CD4-positive, alpha-beta T cell (primary cell): ENCODE results near the gene CPNE7. TPM values are rescaled to one million over a fixed set of nuclear protein-coding genes. Genes with fewer than 3 reads are reported as not detected.

Experiments used
- ATAC-seq: fragments of 200-7000 bp; cut with Tn5 transposase; one replicate; pipeline ENCODE4 v1.10.0; 2022; ENCODE audit warnings: mild to moderate bottlenecking; ENCODE audit not compliant: poor library complexity
- CTCF ChIA-PET: fragments of 350-600 bp; sonication (Branson Sonifier 250); formaldehyde crosslinking; loops from one replicate; lab custom pipeline; 2021; ENCODE audit warnings: antibody characterized with exemption, inconsistent platforms; lab: Charles Lee
- POLR2A ChIA-PET: fragments of 350-600 bp; sonication (Branson Sonifier 250); formaldehyde crosslinking; loops from one replicate; lab custom pipeline; 2021; ENCODE audit warnings: antibody characterized with exemption, inconsistent platforms; lab: Charles Lee
- DNase-seq, 14 experiments: peaks; one replicate each; pipeline ENCODE4 v3.0.0-alpha.2; 2013 to 2020; ENCODE audit warnings: mixed read lengths in 2 of 14
- H3K27ac ChIP-seq, 2 donors: one replicate each; pipeline versions ENCODE4 v1.5.1 to v1.7.0; 2013; ENCODE audit warnings: low read length in 2 of 2, low read depth in 1 of 2, mild to moderate bottlenecking in 1 of 2
- H3K27me3 ChIP-seq, 2 experiments: 1 replicate in 1 of 2; 2 replicates in 1 of 2; pipeline versions ENCODE4 v1.6.1 to v1.7.0; 2013; ENCODE audit warnings: low read length in 2 of 2, control low read depth in 1 of 2, mild to moderate bottlenecking in 1 of 2, moderate library complexity in 1 of 2; ENCODE audit not compliant: insufficient read depth in 2 of 2, control insufficient read depth in 1 of 2
- H3K36me3 ChIP-seq: one replicate; pipeline ENCODE4 v1.6.1; 2013; ENCODE audit warnings: low read length, control low read depth; ENCODE audit not compliant: insufficient read depth
- H3K4me1 ChIP-seq: one replicate; pipeline ENCODE4 v1.6.1; 2013; ENCODE audit warnings: low read length, control low read depth; ENCODE audit not compliant: insufficient read depth
- H3K4me3 ChIP-seq: one replicate; pipeline ENCODE4 v1.5.1; 2013; ENCODE audit warnings: mild to moderate bottlenecking, low read length, moderate library complexity
- H3K9me3 ChIP-seq, 2 experiments: 1 replicate in 1 of 2; 2 replicates in 1 of 2; pipeline versions ENCODE4 v1.6.1 to v1.7.0; 2013; ENCODE audit warnings: low read length in 2 of 2, mild to moderate bottlenecking in 2 of 2, control low read depth in 1 of 2, moderate library complexity in 1 of 2; ENCODE audit not compliant: control insufficient read depth in 1 of 2, insufficient read depth in 1 of 2
- H3K27ac Mint-ChIP-seq: one replicate; pipeline ENCODE4 v1.8.0; 2020; ENCODE audit warnings: mixed read lengths
- H3K27me3 Mint-ChIP-seq: one replicate; pipeline ENCODE4 v1.8.0; 2021; ENCODE audit warnings: mixed read lengths
- H3K36me3 Mint-ChIP-seq: one replicate; pipeline ENCODE4 v1.8.0; 2021; ENCODE audit warnings: low read depth, mixed read lengths
- H3K4me1 Mint-ChIP-seq: one replicate; pipeline ENCODE4 v1.8.0; 2021; ENCODE audit warnings: low read depth, mixed read lengths
- H3K4me3 Mint-ChIP-seq: one replicate; pipeline ENCODE4 v1.8.0; 2020; ENCODE audit warnings: mild to moderate bottlenecking, mixed read lengths
- H3K9me3 Mint-ChIP-seq: one replicate; pipeline ENCODE4 v1.8.0; 2020; ENCODE audit warnings: mixed read lengths
- intact Hi-C, 2 experiments: fragments of 100-400 bp; cut with DNase I in 1 of 2; cut with micrococcal nuclease in 1 of 2; formaldehyde crosslinking; loops; one replicate each; pipeline versions ENCODE4 v1.15.1 to v1.9.0; 2023 to 2025; cut with DNase I, micrococcal nuclease
- total RNA-seq, 174 experiments: library from RNA in 2 of 174; stranded (reverse) in 2 of 174; gene quantifications; one replicate each; pipeline ENCODE4 v1.2.3 and lab custom pipeline; 2021 to 2026
- TF ChIP-seq, protein P1 (sequence below): fragments of 200-600 bp; IDR thresholded peaks from one replicate; pipeline ENCODE4 v1.8.0; 2022; ENCODE audit warnings: antibody characterized with exemption, mild to moderate bottlenecking

The CPNE7 gene
- total RNA-seq, 2 experiments from 2014 or later = 1.0 to 1.3 TPM

DNA sequence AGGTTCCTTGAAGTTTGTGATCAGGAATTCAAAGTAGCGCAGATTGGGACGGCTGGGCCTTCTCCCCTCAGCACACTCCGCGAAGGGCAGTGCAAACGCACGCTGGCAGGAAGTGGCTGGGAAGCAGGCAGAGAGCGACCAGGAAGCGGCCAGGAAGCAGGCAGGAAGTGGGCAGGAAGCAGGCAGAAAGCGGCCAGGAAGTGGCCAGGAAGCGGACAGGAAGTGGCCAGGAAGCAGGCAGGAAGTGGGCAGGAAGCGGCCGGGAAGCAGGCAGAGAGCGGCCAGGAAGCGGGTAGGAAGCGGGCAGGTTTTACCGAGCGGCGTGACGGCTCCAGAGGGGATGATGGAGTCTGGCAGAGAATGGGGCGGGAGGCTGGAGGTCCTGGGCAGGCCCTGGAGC lies 41.1 kb downstream of the CPNE7 start:
- H3K27ac ChIP-seq = peak overlapping the region; percentile 49 to 68

DNA sequence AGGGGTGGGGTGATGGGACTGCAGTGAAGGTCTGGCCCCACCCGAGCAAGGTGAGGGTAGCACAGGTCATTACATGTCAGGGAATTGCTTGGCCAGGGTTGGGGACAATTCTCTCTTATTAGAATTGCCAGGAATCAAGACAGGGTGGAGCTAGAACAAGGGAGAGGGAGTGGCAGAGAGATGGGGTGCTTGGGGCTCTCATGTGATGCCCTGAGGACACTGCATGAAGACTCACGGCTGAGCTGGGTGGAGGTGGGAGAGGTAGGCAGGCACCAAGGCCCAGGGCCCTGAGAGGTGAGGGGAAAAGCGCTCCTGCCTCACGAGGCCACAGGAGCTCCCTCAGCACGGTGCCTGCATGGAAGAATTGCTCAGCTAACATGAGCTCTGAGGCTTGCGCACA lies 41.5 kb downstream of the CPNE7 start:
- Mint-ChIP-seq H3K9me3 (no peaks in the 10 kb centered on the region), H3K27ac (peak overlapping the region; percentile 63), H3K36me3 (no peaks in the 10 kb centered on the region), H3K4me1 (peaks cover 15% of the 10 kb centered on the region), H3K4me3 (peak overlapping the region; percentile 15), H3K27me3 (no peaks in the 10 kb centered on the region)
- DNase-seq = peak in 1 of 14 experiments; percentile 29
- H3K27me3 ChIP-seq = no peaks in the 10 kb centered on the region
- no peak overlapping the region for H3K4me3 ChIP-seq
- peak; percentile 56 for ATAC-seq
- intact Hi-C loops = no loop called here
- no peaks in the 10 kb centered on the region for H3K36me3 ChIP-seq
- ChIA-PET POLR2A (interaction anchor here (1.4 kb wide), 1 partner anchor 83 kb away, joined by 3 read pairs; no protein-coding TSS in a partner anchor), CTCF (no interaction called here)
- H3K9me3 ChIP-seq = peaks cover 0 to 26% of the 10 kb centered on the region in 2 experiments
- peaks cover 17% of the 10 kb centered on the region for H3K4me1 ChIP-seq
- peak overlapping the region; percentile 49 to 68 for H3K27ac ChIP-seq
- TF ChIP-seq, protein P1, sequence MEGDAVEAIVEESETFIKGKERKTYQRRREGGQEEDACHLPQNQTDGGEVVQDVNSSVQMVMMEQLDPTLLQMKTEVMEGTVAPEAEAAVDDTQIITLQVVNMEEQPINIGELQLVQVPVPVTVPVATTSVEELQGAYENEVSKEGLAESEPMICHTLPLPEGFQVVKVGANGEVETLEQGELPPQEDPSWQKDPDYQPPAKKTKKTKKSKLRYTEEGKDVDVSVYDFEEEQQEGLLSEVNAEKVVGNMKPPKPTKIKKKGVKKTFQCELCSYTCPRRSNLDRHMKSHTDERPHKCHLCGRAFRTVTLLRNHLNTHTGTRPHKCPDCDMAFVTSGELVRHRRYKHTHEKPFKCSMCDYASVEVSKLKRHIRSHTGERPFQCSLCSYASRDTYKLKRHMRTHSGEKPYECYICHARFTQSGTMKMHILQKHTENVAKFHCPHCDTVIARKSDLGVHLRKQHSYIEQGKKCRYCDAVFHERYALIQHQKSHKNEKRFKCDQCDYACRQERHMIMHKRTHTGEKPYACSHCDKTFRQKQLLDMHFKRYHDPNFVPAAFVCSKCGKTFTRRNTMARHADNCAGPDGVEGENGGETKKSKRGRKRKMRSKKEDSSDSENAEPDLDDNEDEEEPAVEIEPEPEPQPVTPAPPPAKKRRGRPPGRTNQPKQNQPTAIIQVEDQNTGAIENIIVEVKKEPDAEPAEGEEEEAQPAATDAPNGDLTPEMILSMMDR = no peak

More for the DNA sequence above, 41.1 kb downstream of the CPNE7 start:
- POLR2A ChIA-PET = interaction anchor here (1.4 kb wide), 1 partner anchor 82 kb away, joined by 3 read pairs; no protein-coding TSS in a partner anchor
- Histone ChIP-seq H3K9me3 (peaks cover 0 to 26% of the 10 kb centered on the region in 2 experiments), H3K36me3 (no peaks in the 10 kb centered on the region), H3K4me3 (no peak overlapping the region), H3K4me1 (peaks cover 17% of the 10 kb centered on the region), H3K27me3 (no peaks in the 10 kb centered on the region)
- CTCF ChIA-PET = no interaction called here
- H3K9me3 Mint-ChIP-seq = no peaks in the 10 kb centered on the region
- TF ChIP-seq, protein P1 = no peak
- H3K27me3 Mint-ChIP-seq = no peaks in the 10 kb centered on the region
- ATAC-seq = peak; percentile 39
- peak overlapping the region; percentile 72 for H3K4me3 Mint-ChIP-seq
- H3K27ac Mint-ChIP-seq = peak overlapping the region; percentile 63
- intact Hi-C loops = no loop called here
- peaks cover 15% of the 10 kb centered on the region for H3K4me1 Mint-ChIP-seq
- DNase-seq = peak in 4 of 14 experiments; percentile 24 to 50 (median 28)
- no peaks in the 10 kb centered on the region for H3K36me3 Mint-ChIP-seq

DNA sequence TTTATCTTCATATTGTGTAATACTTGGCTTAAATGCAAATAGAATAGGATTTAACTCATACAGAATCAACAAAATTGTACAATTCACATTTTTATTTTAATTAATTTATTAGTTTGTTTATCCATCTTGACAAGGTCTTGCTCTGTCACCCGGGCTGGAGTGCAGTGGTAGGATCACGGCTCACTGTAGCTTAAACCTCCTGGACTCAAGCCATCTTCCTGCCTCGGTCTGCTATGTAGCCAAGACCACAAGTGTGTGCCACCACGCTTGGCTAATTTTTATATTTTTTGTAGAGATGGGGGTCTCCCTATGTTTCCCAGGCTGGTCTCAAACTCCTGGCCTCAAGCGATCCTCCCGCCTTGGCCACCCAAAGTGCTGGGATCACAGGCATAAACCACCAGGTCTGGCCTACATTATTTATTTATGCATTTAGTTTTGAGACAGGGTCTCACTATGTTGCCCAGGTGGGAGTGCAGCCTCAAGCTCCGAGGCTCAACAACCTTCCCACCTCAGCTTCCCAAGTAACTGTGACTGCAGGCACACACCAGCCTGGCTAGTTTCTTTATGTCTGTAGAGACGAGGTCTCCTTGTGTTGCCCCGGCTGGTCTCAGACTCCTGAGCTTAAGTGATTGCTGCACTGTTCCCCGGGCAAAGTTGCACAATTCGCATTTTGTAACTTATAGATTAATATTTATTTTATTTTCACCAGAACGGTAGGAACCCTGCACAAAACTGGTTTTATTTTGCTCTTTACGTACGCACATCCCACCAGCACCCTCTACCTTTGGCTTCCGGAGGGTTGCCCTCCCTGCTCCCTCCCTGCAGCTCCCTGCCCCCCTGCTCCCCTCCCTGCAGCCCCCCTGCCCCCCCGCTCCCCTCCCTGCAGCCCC lies 42.8 kb downstream of the CPNE7 start:
- Histone ChIP-seq H3K9me3 (peaks cover 0 to 26% of the 10 kb centered on the region in 2 experiments), H3K27me3 (peaks cover 0 to 2% of the 10 kb centered on the region in 2 experiments), H3K36me3 (no peaks in the 10 kb centered on the region), H3K4me1 (peaks cover 17% of the 10 kb centered on the region), H3K4me3 (no peak overlapping the region), H3K27ac (no peak overlapping the region)
- Mint-ChIP-seq H3K27ac (no peak overlapping the region), H3K4me3 (no peak overlapping the region), H3K36me3 (no peaks in the 10 kb centered on the region), H3K9me3 (no peaks in the 10 kb centered on the region), H3K4me1 (peaks cover 15% of the 10 kb centered on the region), H3K27me3 (no peaks in the 10 kb centered on the region)
- POLR2A ChIA-PET = interaction anchor here (0.7 to 1.1 kb wide), 2 partner anchors 14 to 289 kb away, joined by 3 read pairs; no protein-coding TSS in a partner anchor
- TF ChIP-seq, protein P1 = no peak
- intact Hi-C loops = no loop called here
- ATAC-seq (no peak), DNase-seq (no peak)
- CTCF ChIA-PET = no interaction called here
